Measurements from ENCODE around the gene LARGE1.

GRCh38 chr22:33896154-33896553, 24.1 kb downstream of the LARGE1 start:
- no peak for TF ChIP-seq CTCF (IDR thresholded peaks at IDR 0.05 in 2 of 3, conservative IDR thresholded peaks at IDR 0.05 in 1 of 3; ENCODE audit: borderline replicate concordance in 1 of 3, insufficient read depth in 1 of 3, low read depth in 2 of 3, low read length in 2 of 3)
- TF ChIP-seq SP1 (IDR thresholded peaks at IDR 0.05; ENCODE audit: low read depth), result no peak
- no peak for TF ChIP-seq EZH2 (IDR thresholded peaks at IDR 0.05)
- no peak for TF ChIP-seq ZNF274 (IDR thresholded peaks at IDR 0.05; ENCODE audit: low read depth, low read length)
- no peak for TF ChIP-seq POLR2AphosphoS5 (IDR thresholded peaks at IDR 0.05; ENCODE audit: low read depth, low read length)
- TF ChIP-seq POLR2A (IDR thresholded peaks at IDR 0.05; ENCODE audit: borderline replicate concordance, extremely low read depth, insufficient read depth, insufficient read length), result no peak
- TF ChIP-seq CEBPB (IDR thresholded peaks at IDR 0.05; ENCODE audit: low read depth), result no peak
- TF ChIP-seq EGR1 (IDR thresholded peaks at IDR 0.05; ENCODE audit: low read depth), result no peak
- TF ChIP-seq FOSL1 (IDR thresholded peaks at IDR 0.05; ENCODE audit: low read depth), result no peak
- TF ChIP-seq YY1 (IDR thresholded peaks at IDR 0.05; ENCODE audit: extremely low read depth, insufficient replicate concordance, low read depth, low read length), result no peak
- no peak for TF ChIP-seq EZH2phosphoT487 (IDR thresholded peaks at IDR 0.05; ENCODE audit: borderline replicate concordance)
- no peak for TF ChIP-seq RAD21 (IDR thresholded peaks at IDR 0.05; ENCODE audit: low read depth)
- TF ChIP-seq ZFX (IDR thresholded peaks at IDR 0.05), result no peak
